Liver (tissue), 9 donors: ENCODE data around the gene TRIM38. TPM values are rescaled to one million over a fixed set of nuclear protein-coding genes. Genes with fewer than 3 reads are reported as not detected.

Source experiments
- DNase-seq: peaks from one replicate; pipeline ENCODE4 v3.0.0-alpha.2; 2017; ENCODE audit warnings: low spot score
- H3K27ac ChIP-seq, 2 donors: one replicate each; pipeline ENCODE4 v1.7.0; 2013; ENCODE audit warnings: inconsistent platforms in 2 of 2, low read length in 2 of 2, control low read depth in 1 of 2, low read depth in 1 of 2, mild to moderate bottlenecking in 1 of 2
- H3K27me3 ChIP-seq, 4 donors: one replicate each; pipeline versions ENCODE4 v1.6.1 to v1.7.0; 2013; ENCODE audit warnings: low read length in 3 of 4, inconsistent platforms in 1 of 4, mild to moderate bottlenecking in 1 of 4, moderate library complexity in 1 of 4; ENCODE audit not compliant: control insufficient read depth in 4 of 4, insufficient read depth in 4 of 4
- H3K36me3 ChIP-seq, 4 donors: one replicate each; pipeline versions ENCODE4 v1.6.1 to v1.7.0; 2013; ENCODE audit warnings: low read length in 3 of 4, mild to moderate bottlenecking in 3 of 4, low read depth in 1 of 4, moderate library complexity in 1 of 4; ENCODE audit not compliant: control insufficient read depth in 4 of 4, insufficient read depth in 3 of 4
- H3K4me1 ChIP-seq, 4 donors: one replicate each; pipeline versions ENCODE4 v1.6.1 to v1.7.0; 2013; ENCODE audit warnings: low read length in 3 of 4, mild to moderate bottlenecking in 3 of 4, moderate library complexity in 1 of 4; ENCODE audit not compliant: control insufficient read depth in 4 of 4, insufficient read depth in 4 of 4
- H3K4me3 ChIP-seq, 3 donors: one replicate each; pipeline versions ENCODE4 v1.6.1 to v1.7.0; 2013; ENCODE audit warnings: low read length in 3 of 3, control low read depth in 1 of 3, low read depth in 1 of 3, mild to moderate bottlenecking in 1 of 3
- H3K9ac ChIP-seq, 2 donors: one replicate each; pipeline ENCODE4 v1.7.0; 2013; ENCODE audit warnings: low read length in 2 of 2, mild to moderate bottlenecking in 2 of 2, moderate library complexity in 2 of 2, control low read depth in 1 of 2, low read depth in 1 of 2
- H3K9me3 ChIP-seq, 4 donors: one replicate each; pipeline versions ENCODE4 v1.6.1 to v1.7.0; 2013; ENCODE audit warnings: low read length in 3 of 4; ENCODE audit not compliant: control insufficient read depth in 4 of 4
- EGR1 ChIP-seq, 2 donors: IDR thresholded peaks; 2 replicates each; pipeline ENCODE4 v1.6.1; 2016 to 2018; ENCODE audit warnings: antibody characterized with exemption in 2 of 2, low read depth in 2 of 2
- FOXA1 ChIP-seq: IDR thresholded peaks from 2 replicates; pipeline ENCODE4 v1.6.1; 2016; ENCODE audit warnings: antibody characterized with exemption
- FOXA2 ChIP-seq: IDR thresholded peaks from 2 replicates; pipeline ENCODE4 v1.6.1; 2016; ENCODE audit warnings: antibody characterized with exemption
- HNF4A ChIP-seq, 2 donors: conservative IDR thresholded peaks; 2 replicates each; pipeline ENCODE4 v1.6.1; 2016; ENCODE audit warnings: antibody characterized with exemption in 2 of 2, mild to moderate bottlenecking in 2 of 2
- JUND ChIP-seq, 2 donors: IDR thresholded peaks; 2 replicates each; pipeline ENCODE4 v1.6.1; 2016; ENCODE audit warnings: antibody characterized with exemption in 2 of 2
- RXRA ChIP-seq, 2 donors: IDR thresholded peaks; 2 replicates each; pipeline ENCODE4 v1.6.1; 2017 to 2018; ENCODE audit warnings: antibody characterized with exemption in 2 of 2, mild to moderate bottlenecking in 1 of 2
- SP1 ChIP-seq: IDR thresholded peaks from 2 replicates; pipeline ENCODE4 v1.6.1; 2018; ENCODE audit warnings: antibody characterized with exemption, mild to moderate bottlenecking
- TAF1 ChIP-seq: conservative IDR thresholded peaks from 2 replicates; pipeline ENCODE4 v1.6.1; 2016; ENCODE audit warnings: antibody characterized with exemption, mild to moderate bottlenecking
- YY1 ChIP-seq: IDR thresholded peaks from 2 replicates; pipeline ENCODE4 v1.6.1; 2016; ENCODE audit warnings: antibody characterized with exemption, mild to moderate bottlenecking
- ZBTB33 ChIP-seq: IDR thresholded peaks from 2 replicates; pipeline ENCODE4 v1.6.1; 2016; ENCODE audit warnings: antibody characterized with exemption
- whole genome bisulfite sequencing: extraction: QIAGEN DNeasy Blood & Tissue Kit; methylation state at CpG from one replicate; pipeline ENCODE4 v1.1.7; 2013; 5-methylcytosine and 5-hydroxymethylcytosine counted together
- polyA plus RNA-seq, 2 donors: library from polyadenylated mRNA; stranded (reverse) in 1 of 2; unstranded in 1 of 2; fragments of 200-250 nt in 1 of 2; fragments of >200 nt in 1 of 2; fragmentation: Nextera tagmentation in 1 of 2; extraction: Ambion mirVana in 1 of 2; gene quantifications; one replicate each; pipeline versions ENCODE4 v1.2.1 to v1.2.3, GENCODE V29; 2013 to 2015
- total RNA-seq, 2 donors: library from RNA; depleted of rRNA; stranded (reverse); fragments of >200 nt; gene quantifications; one replicate each; pipeline ENCODE4 v1.2.3, GENCODE V29; 2014
- TF ChIP-seq, protein P1 (sequence below): IDR thresholded peaks from 2 replicates; pipeline ENCODE4 v1.6.1; 2016; ENCODE audit warnings: antibody characterized with exemption
- TF ChIP-seq, protein P2 (sequence below): IDR thresholded peaks from 2 replicates; pipeline ENCODE4 v1.6.1; 2016; ENCODE audit warnings: antibody characterized with exemption, mild to moderate bottlenecking
- TF ChIP-seq, protein P3 (sequence below): IDR thresholded peaks from 2 replicates; pipeline ENCODE4 v1.6.1; 2016; ENCODE audit warnings: antibody characterized with exemption
- donor health status: healthy.
- donor health status: healthy.
- donor health status: healthy.
- donor health status: healthy.
- donor health status: healthy.

The TRIM38 gene
- total and polyA plus RNA-seq, 4 donors = 1.5 to 3.9 (median 2.9) TPM

- Histone ChIP-seq H3K36me3 (no peaks in the 10 kb centered on the region), H3K9me3 (no peaks in the 10 kb centered on the region), H3K27ac (peak overlapping the region; percentile 21 to 98), H3K4me1 (peaks cover 0 to 24% (median 4%) of the 10 kb centered on the region in 4 donors), H3K4me3 (no peak overlapping the region), H3K9ac (no peak overlapping the region), H3K27me3 (no peaks in the 10 kb centered on the region)
- no peak for DNase-seq
- 74% methylated on average over 9 of the region's 9 CpGs for WGBS
- TF ChIP-seq, protein P1, sequence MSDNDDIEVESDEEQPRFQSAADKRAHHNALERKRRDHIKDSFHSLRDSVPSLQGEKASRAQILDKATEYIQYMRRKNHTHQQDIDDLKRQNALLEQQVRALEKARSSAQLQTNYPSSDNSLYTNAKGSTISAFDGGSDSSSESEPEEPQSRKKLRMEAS = no peak
- TF ChIP-seq ZBTB33 (no peak), JUND (IDR thresholded peaks at IDR 0.05) (no peak), TAF1 (no peak), YY1 (peak; percentile 20)
These were observed 56.7 kb downstream of the TRIM38 start for GRCh38 chr6:26019261-26019830.

DNA sequence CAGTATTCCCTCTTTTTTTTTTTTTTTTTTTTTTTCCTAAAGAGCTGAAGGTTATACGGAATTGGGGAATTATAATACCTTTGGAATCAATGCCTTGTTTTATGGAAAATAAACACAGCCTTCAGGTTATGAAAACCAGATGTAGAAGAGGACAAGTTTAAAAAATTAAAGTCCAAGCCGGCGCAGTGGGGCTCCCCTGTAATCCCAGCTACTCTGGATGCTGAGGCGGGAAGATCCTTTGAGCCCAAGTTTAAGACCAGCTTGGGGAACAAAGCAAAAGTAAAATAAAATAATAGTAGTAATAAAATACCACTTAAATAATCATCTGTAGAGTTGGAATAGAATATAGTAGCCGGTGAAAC, 57.3 kb downstream of the TRIM38 start:
- H3K27ac ChIP-seq = peak overlapping the region; percentile 97 to 98
- no peaks in the 10 kb centered on the region for H3K36me3 ChIP-seq
- no peaks in the 10 kb centered on the region for H3K9me3 ChIP-seq
- no peak for DNase-seq
- peaks cover 0 to 24% (median 4%) of the 10 kb centered on the region in 4 donors for H3K4me1 ChIP-seq
- peak overlapping the region in 1 of 3 donors; percentile 55 for H3K4me3 ChIP-seq
- H3K9ac ChIP-seq = no peak overlapping the region
- WGBS = 46% methylated on average over 5 of the region's 5 CpGs
- H3K27me3 ChIP-seq = no peaks in the 10 kb centered on the region
- no peak for TF ChIP-seq HNF4A (conservative IDR thresholded peaks at IDR 0.05)
- TF ChIP-seq EGR1 (IDR thresholded peaks at IDR 0.05; ENCODE audit: low read depth in 2 of 2) = no peak
- TF ChIP-seq, protein P1 = no peak
- TF ChIP-seq, protein P2, sequence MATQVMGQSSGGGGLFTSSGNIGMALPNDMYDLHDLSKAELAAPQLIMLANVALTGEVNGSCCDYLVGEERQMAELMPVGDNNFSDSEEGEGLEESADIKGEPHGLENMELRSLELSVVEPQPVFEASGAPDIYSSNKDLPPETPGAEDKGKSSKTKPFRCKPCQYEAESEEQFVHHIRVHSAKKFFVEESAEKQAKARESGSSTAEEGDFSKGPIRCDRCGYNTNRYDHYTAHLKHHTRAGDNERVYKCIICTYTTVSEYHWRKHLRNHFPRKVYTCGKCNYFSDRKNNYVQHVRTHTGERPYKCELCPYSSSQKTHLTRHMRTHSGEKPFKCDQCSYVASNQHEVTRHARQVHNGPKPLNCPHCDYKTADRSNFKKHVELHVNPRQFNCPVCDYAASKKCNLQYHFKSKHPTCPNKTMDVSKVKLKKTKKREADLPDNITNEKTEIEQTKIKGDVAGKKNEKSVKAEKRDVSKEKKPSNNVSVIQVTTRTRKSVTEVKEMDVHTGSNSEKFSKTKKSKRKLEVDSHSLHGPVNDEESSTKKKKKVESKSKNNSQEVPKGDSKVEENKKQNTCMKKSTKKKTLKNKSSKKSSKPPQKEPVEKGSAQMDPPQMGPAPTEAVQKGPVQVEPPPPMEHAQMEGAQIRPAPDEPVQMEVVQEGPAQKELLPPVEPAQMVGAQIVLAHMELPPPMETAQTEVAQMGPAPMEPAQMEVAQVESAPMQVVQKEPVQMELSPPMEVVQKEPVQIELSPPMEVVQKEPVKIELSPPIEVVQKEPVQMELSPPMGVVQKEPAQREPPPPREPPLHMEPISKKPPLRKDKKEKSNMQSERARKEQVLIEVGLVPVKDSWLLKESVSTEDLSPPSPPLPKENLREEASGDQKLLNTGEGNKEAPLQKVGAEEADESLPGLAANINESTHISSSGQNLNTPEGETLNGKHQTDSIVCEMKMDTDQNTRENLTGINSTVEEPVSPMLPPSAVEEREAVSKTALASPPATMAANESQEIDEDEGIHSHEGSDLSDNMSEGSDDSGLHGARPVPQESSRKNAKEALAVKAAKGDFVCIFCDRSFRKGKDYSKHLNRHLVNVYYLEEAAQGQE = no peak

- H3K4me3 ChIP-seq = peak overlapping the region; percentile 55 to 76 (median 70)
- no peaks in the 10 kb centered on the region for H3K9me3 ChIP-seq
- peak; percentile 90 for DNase-seq
- H3K4me1 ChIP-seq = peaks cover 0 to 28% (median 4%) of the 10 kb centered on the region in 4 donors
- no peaks in the 10 kb centered on the region for H3K27me3 ChIP-seq
- no peaks in the 10 kb centered on the region for H3K36me3 ChIP-seq
- peak overlapping the region; percentile 73 to 88 for H3K9ac ChIP-seq
- H3K27ac ChIP-seq = peak overlapping the region; percentile 97 to 98
- under 1% methylated on average over 45 of the region's 45 CpGs for WGBS
- TF ChIP-seq, protein P3, sequence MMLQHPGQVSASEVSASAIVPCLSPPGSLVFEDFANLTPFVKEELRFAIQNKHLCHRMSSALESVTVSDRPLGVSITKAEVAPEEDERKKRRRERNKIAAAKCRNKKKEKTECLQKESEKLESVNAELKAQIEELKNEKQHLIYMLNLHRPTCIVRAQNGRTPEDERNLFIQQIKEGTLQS = no peak
- TF ChIP-seq FOXA1 (no peak), HNF4A (conservative IDR thresholded peaks at IDR 0.05) (no peak), RXRA (IDR thresholded peaks at IDR 0.05) (peak; percentile 80 to 95), JUND (IDR thresholded peaks at IDR 0.05) (no peak), FOXA2 (no peak), TAF1 (peak; percentile 99), SP1 (peak; percentile 77), ZBTB33 (peak; percentile 50)
- TF ChIP-seq, protein P2 = peak; percentile 89
These were observed 57.9 kb downstream of the TRIM38 start for GRCh38 chr6:26020329-26021000.
